Colonic mucosa (tissue), 4 donors: Measurements from ENCODE around the gene ABLIM2. TPM values are rescaled to one million over a fixed set of nuclear protein-coding genes. Genes with fewer than 3 reads are reported as not detected.

Experiments used
- DNase-seq: peaks from one replicate; pipeline ENCODE4 v3.0.0-alpha.2; 2020
- H3K27ac ChIP-seq: fragments of 200-600 bp; one replicate; pipeline ENCODE4 v1.8.0; 2021
- H3K27me3 ChIP-seq: fragments of 200-600 bp; one replicate; pipeline ENCODE4 v1.8.0; 2021
- H3K36me3 ChIP-seq: fragments of 200-600 bp; one replicate; pipeline ENCODE4 v1.8.0; 2021
- H3K4me1 ChIP-seq: fragments of 200-600 bp; one replicate; pipeline ENCODE4 v1.8.0; 2021; ENCODE audit warnings: mild to moderate bottlenecking
- H3K4me3 ChIP-seq: fragments of 200-600 bp; one replicate; pipeline ENCODE4 v1.8.0; 2021
- H3K9ac ChIP-seq, 2 donors: one replicate each; pipeline ENCODE4 v1.7.0; 2013; ENCODE audit warnings: control low read depth in 2 of 2, low read depth in 2 of 2, low read length in 2 of 2
- H3K9me3 ChIP-seq: fragments of 200-600 bp; one replicate; pipeline ENCODE4 v1.8.0; 2021
- CTCF ChIP-seq: fragments of 200-600 bp; IDR thresholded peaks from one replicate; pipeline ENCODE4 v1.8.0; 2022; ENCODE audit warnings: antibody characterized with exemption, mild to moderate bottlenecking
- intact Hi-C: fragments of 100-400 bp; cut with DNase I; formaldehyde crosslinking; loops from one replicate; pipeline ENCODE4 v1.14.1; 2022
- total RNA-seq, 2 donors: library from RNA; stranded (reverse); fragmentation: NEBNext Ultra II Directional in 1 of 2; extraction: Animal tissue kit (Norgen Biotek cat#: 25700) in 1 of 2; gene quantifications; one replicate each; pipeline ENCODE4 v1.2.1, GENCODE V29; 2021
- donor health status: healthy.
- donor health status: DM: no; HTN: no; CAD: no.
- donor health status: DM: no; HTN: no; CAD: no.

The ABLIM2 gene
- total RNA-seq, 2 donors from 2014 or later: 11.1 to 11.5 TPM

- intact Hi-C loops: no loop called here
- peaks cover 8% of the 10 kb centered on the region for H3K4me1 ChIP-seq
- no peak for DNase-seq
- no peaks in the 10 kb centered on the region for H3K36me3 ChIP-seq
- peak overlapping the region; percentile 60 for H3K27ac ChIP-seq
- no peaks in the 10 kb centered on the region for H3K27me3 ChIP-seq
- peak overlapping the region; percentile 90 to 92 for H3K9ac ChIP-seq
- TF ChIP-seq CTCF: no peak
- peak overlapping the region; percentile 38 for H3K4me3 ChIP-seq
- no peaks in the 10 kb centered on the region for H3K9me3 ChIP-seq
Measured at GRCh38 chr4:8199594-8200301, 41.1 kb upstream of the ABLIM2 start.

GRCh38 chr4:8198906-8199593 lies 40.4 kb upstream of the ABLIM2 start, which contains the start of gene SH3TC1:
Gene SH3TC1, plus strand, starts transcription at chr4:8199290. Its CDS starts 5,905 bp downstream, at chr4:8205195.
- Histone ChIP-seq H3K9ac (peak within 1 kb of the TSS; percentile 90 to 92), H3K27ac (peak within 1 kb of the TSS; percentile 60), H3K27me3 (no peaks in the 10 kb centered on the region), H3K4me3 (peak within 1 kb of the TSS; percentile 38), H3K4me1 (peaks cover 8% of the 10 kb centered on the region), H3K9me3 (no peaks in the 10 kb centered on the region), H3K36me3 (no peaks in the 10 kb centered on the region)
- DNase-seq: peak; percentile 94
- intact Hi-C loops: no loop called here
- TF ChIP-seq CTCF: no peak

- no peaks in the 10 kb centered on the region for H3K27me3 ChIP-seq
- H3K4me1 ChIP-seq: peaks cover 8% of the 10 kb centered on the region
- no peaks in the 10 kb centered on the region for H3K36me3 ChIP-seq
Measured at GRCh38 chr4:8198206-8198905, 39.7 kb upstream of the ABLIM2 start.

DNA sequence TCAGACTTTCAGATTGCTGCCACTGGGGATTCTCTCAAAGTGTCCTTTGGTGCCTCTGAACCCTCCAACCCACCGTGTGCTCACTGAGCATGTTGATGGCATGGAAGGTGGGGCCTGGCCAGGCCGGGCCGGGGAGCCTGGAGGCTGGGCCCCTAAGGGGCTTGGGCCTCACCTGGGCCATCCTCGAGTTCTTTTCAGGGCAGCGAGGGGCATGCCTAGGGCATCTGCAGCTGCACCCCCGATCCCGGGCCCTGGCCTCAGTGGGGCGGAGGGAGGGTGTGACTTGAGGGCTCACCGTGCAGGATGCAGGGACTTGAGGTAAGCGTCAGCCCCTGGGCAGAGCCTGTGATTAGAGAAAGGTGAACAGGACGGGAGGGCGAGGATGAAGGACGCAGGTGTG lies 38.9 kb upstream of the ABLIM2 start:
- intact Hi-C loops: no loop called here
- no peak for DNase-seq
- no peak overlapping the region for H3K27ac ChIP-seq
- no peak overlapping the region for H3K9ac ChIP-seq
- no peak for TF ChIP-seq CTCF
- H3K4me3 ChIP-seq: no peak overlapping the region
- H3K27me3 ChIP-seq: no peaks in the 10 kb centered on the region
- no peaks in the 10 kb centered on the region for H3K9me3 ChIP-seq
- peaks cover 8% of the 10 kb centered on the region for H3K4me1 ChIP-seq
- no peaks in the 10 kb centered on the region for H3K36me3 ChIP-seq

More at GRCh38 chr4:8198206-8198905, 39.7 kb upstream of the ABLIM2 start:
- no peak for TF ChIP-seq CTCF
- peak overlapping the region; percentile 13 to 92 for H3K9ac ChIP-seq
- H3K9me3 ChIP-seq: no peaks in the 10 kb centered on the region
- H3K4me3 ChIP-seq: peak overlapping the region; percentile 38
- intact Hi-C loops: no loop called here
- H3K27ac ChIP-seq: peak overlapping the region; percentile 60
- DNase-seq: peak; percentile 70

GRCh38 chr4:8195841-8196458 lies 37.3 kb upstream of the ABLIM2 start:
- intact Hi-C loops: no loop called here
- no peak overlapping the region for H3K27ac ChIP-seq
- peaks cover 8% of the 10 kb centered on the region for H3K4me1 ChIP-seq
- no peaks in the 10 kb centered on the region for H3K27me3 ChIP-seq
- no peak overlapping the region for H3K9ac ChIP-seq
- no peak for TF ChIP-seq CTCF
- H3K4me3 ChIP-seq: no peak overlapping the region
- no peak for DNase-seq
- no peaks in the 10 kb centered on the region for H3K9me3 ChIP-seq
- no peaks in the 10 kb centered on the region for H3K36me3 ChIP-seq
